Neural progenitor cell (in vitro differentiated cells): Measurements from ENCODE around the gene TELO2. TPM values are rescaled to one million over a fixed set of nuclear protein-coding genes. Genes with fewer than 3 reads are reported as not detected.

Source experiments
- DNase-seq: peaks from one replicate; pipeline ENCODE4 v3.0.0-alpha.2; 2016; ENCODE audit warnings: low spot score
- H2AFZ ChIP-seq: fragments of 200-600 bp; sonication (generic); replicated peaks from 2 replicates; pipeline ENCODE4 v1.6.1; 2016; ENCODE audit warnings: antibody characterized with exemption
- H3F3A ChIP-seq: fragments of 200-600 bp; sonication (generic); 2 replicates; pipeline ENCODE4 v1.6.1; 2016; ENCODE audit warnings: antibody characterized with exemption, low read depth
- H3K27ac ChIP-seq: fragments of 200-600 bp; sonication (generic); 2 replicates; pipeline ENCODE4 v1.5.1; 2016; ENCODE audit warnings: mild to moderate bottlenecking
- H3K27me3 ChIP-seq: fragments of 200-600 bp; sonication (generic); 2 replicates; pipeline ENCODE4 v1.6.1; 2016; ENCODE audit warnings: mild to moderate bottlenecking, moderate library complexity
- H3K36me3 ChIP-seq: fragments of 200-600 bp; sonication (generic); 2 replicates; pipeline ENCODE4 v1.5.1; 2016
- H3K4me1 ChIP-seq: fragments of 200-600 bp; sonication (generic); 2 replicates; pipeline ENCODE4 v1.6.1; 2016; ENCODE audit warnings: mixed run types
- H3K4me2 ChIP-seq: fragments of 200-600 bp; sonication (generic); 2 replicates; pipeline ENCODE4 v1.6.1; 2016
- H3K4me3 ChIP-seq: fragments of 200-600 bp; sonication (generic); 2 replicates; pipeline ENCODE4 v1.5.1; 2016
- H3K79me2 ChIP-seq: fragments of 200-600 bp; sonication (generic); 2 replicates; pipeline ENCODE4 v1.6.1; 2016; ENCODE audit warnings: low read depth
- H3K9ac ChIP-seq: fragments of 200-600 bp; sonication (generic); 2 replicates; pipeline ENCODE4 v1.6.1; 2016
- H3K9me3 ChIP-seq: fragments of 200-600 bp; sonication (generic); 2 replicates; pipeline ENCODE4 v1.5.1; 2016; ENCODE audit warnings: low read depth
- H4K20me1 ChIP-seq: fragments of 200-600 bp; sonication (generic); 2 replicates; pipeline ENCODE4 v1.6.1; 2016; ENCODE audit warnings: low read depth
- H3K27ac Mint-ChIP-seq: 3 replicates; pipeline ENCODE4 v1.8.0; 2021; ENCODE audit warnings: mixed read lengths
- H3K27me3 Mint-ChIP-seq: 2 replicates; pipeline ENCODE4 v1.8.0; 2022; ENCODE audit warnings: low read depth, mild to moderate bottlenecking, inconsistent platforms, moderate library complexity, mixed read lengths; ENCODE audit not compliant: insufficient read depth
- H3K36me3 Mint-ChIP-seq: 3 replicates; pipeline ENCODE4 v1.8.0; 2021; ENCODE audit warnings: mixed read lengths
- H3K4me1 Mint-ChIP-seq: 3 replicates; pipeline ENCODE4 v1.8.0; 2021; ENCODE audit warnings: mixed read lengths
- H3K4me3 Mint-ChIP-seq: 3 replicates; pipeline ENCODE4 v1.8.0; 2021; ENCODE audit warnings: mild to moderate bottlenecking, moderate library complexity, mixed read lengths
- H3K9me3 Mint-ChIP-seq: 3 replicates; pipeline ENCODE4 v1.8.0; 2020; ENCODE audit warnings: mixed read lengths
- CTCF ChIP-seq: fragments of 200-600 bp; sonication (generic); IDR thresholded peaks from 2 replicates; pipeline ENCODE4 v1.5.1; 2017; ENCODE audit warnings: antibody characterized with exemption, mild to moderate bottlenecking
- EZH2 ChIP-seq: fragments of 200-600 bp; sonication (generic); IDR thresholded peaks from 2 replicates; pipeline ENCODE4 v1.6.1; 2017; ENCODE audit warnings: antibody characterized with exemption, mild to moderate bottlenecking, moderate library complexity
- EZH2phosphoT487 ChIP-seq: fragments of 200-600 bp; sonication (generic); IDR thresholded peaks from 2 replicates; pipeline ENCODE4 v1.6.1; 2017; ENCODE audit warnings: antibody characterized with exemption
- total RNA-seq: library from RNA; depleted of rRNA; stranded (reverse); fragments of >200 nt; gene quantifications from 2 replicates; pipeline ENCODE4 v1.2.3, GENCODE V29; 2015; ENCODE audit warnings: low replicate concordance

TELO2 gene
- total RNA-seq, 1 donor from 2014 or later, result 18.3 TPM

- Mint-ChIP-seq H3K27ac (no peak overlapping the region), H3K4me1 (no peaks in the 10 kb centered on the region), H3K4me3 (no peak overlapping the region), H3K27me3 (peaks cover 3% of the 10 kb centered on the region), H3K9me3 (no peaks in the 10 kb centered on the region), H3K36me3 (peaks cover 6% of the 10 kb centered on the region)
- H2AFZ ChIP-seq, result no peak overlapping the region
- TF ChIP-seq EZH2 (no peak), EZH2phosphoT487 (no peak), CTCF (no peak)
- H3K79me2 ChIP-seq, result no peaks in the 10 kb centered on the region
- H3K4me1 ChIP-seq, result no peaks in the 10 kb centered on the region
- H4K20me1 ChIP-seq, result no peaks in the 10 kb centered on the region
- H3K27me3 ChIP-seq, result no peaks in the 10 kb centered on the region
- no peaks in the 10 kb centered on the region for H3F3A ChIP-seq
- no peak overlapping the region for H3K4me2 ChIP-seq
- no peak overlapping the region for H3K27ac ChIP-seq
- DNase-seq, result no peak
- H3K4me3 ChIP-seq, result no peak overlapping the region
- no peaks in the 10 kb centered on the region for H3K9me3 ChIP-seq
- no peaks in the 10 kb centered on the region for H3K36me3 ChIP-seq
- no peak overlapping the region for H3K9ac ChIP-seq
Measured at GRCh38 chr16:1450218-1450617, 42.9 kb upstream of the TELO2 start.

- H3K4me3 Mint-ChIP-seq, result no peak overlapping the region
- Histone ChIP-seq H3K27me3 (no peaks in the 10 kb centered on the region), H3K9me3 (no peaks in the 10 kb centered on the region), H4K20me1 (no peaks in the 10 kb centered on the region), H3K4me3 (no peak overlapping the region), H2AFZ (no peak overlapping the region), H3K79me2 (no peaks in the 10 kb centered on the region), H3K36me3 (no peaks in the 10 kb centered on the region), H3K4me1 (no peaks in the 10 kb centered on the region), H3F3A (no peaks in the 10 kb centered on the region), H3K27ac (no peak overlapping the region), H3K9ac (no peak overlapping the region), H3K4me2 (no peak overlapping the region)
- no peak for TF ChIP-seq CTCF
- TF ChIP-seq EZH2phosphoT487, result no peak
- TF ChIP-seq EZH2, result no peak
- H3K36me3 Mint-ChIP-seq, result peaks cover 6% of the 10 kb centered on the region
- no peak for DNase-seq
- no peak overlapping the region for H3K27ac Mint-ChIP-seq
- no peaks in the 10 kb centered on the region for H3K9me3 Mint-ChIP-seq
- H3K27me3 Mint-ChIP-seq, result peaks cover 3% of the 10 kb centered on the region
- H3K4me1 Mint-ChIP-seq, result no peaks in the 10 kb centered on the region
Measured at GRCh38 chr16:1450841-1451240, 42.3 kb upstream of the TELO2 start.

- Mint-ChIP-seq H3K27me3 (peaks cover 3% of the 10 kb centered on the region), H3K36me3 (peaks cover 6% of the 10 kb centered on the region), H3K9me3 (no peaks in the 10 kb centered on the region), H3K4me3 (no peak overlapping the region), H3K27ac (peak overlapping the region; percentile 87), H3K4me1 (no peaks in the 10 kb centered on the region)
- Histone ChIP-seq H3K4me3 (no peak overlapping the region), H4K20me1 (no peaks in the 10 kb centered on the region), H3K9me3 (no peaks in the 10 kb centered on the region), H3K27me3 (no peaks in the 10 kb centered on the region), H2AFZ (no peak overlapping the region), H3F3A (no peaks in the 10 kb centered on the region), H3K79me2 (no peaks in the 10 kb centered on the region), H3K4me1 (no peaks in the 10 kb centered on the region), H3K36me3 (no peaks in the 10 kb centered on the region), H3K9ac (no peak overlapping the region), H3K27ac (no peak overlapping the region), H3K4me2 (no peak overlapping the region)
- TF ChIP-seq EZH2phosphoT487, result no peak
- TF ChIP-seq CTCF, result no peak
- TF ChIP-seq EZH2, result no peak
- DNase-seq, result no peak
Measured at GRCh38 chr16:1451702-1452392, 41.3 kb upstream of the TELO2 start.
